HS-27A (cell line): ENCODE data around the gene AXIN1.
"Not testable (repeated sequence)": the region's sequence is repeated elsewhere in the genome, so short reads cannot be mapped to it uniquely, and the experiment has no call there.

Source experiments
- DNase-seq: peaks from one replicate; pipeline ENCODE4 v3.0.0-alpha.2; 2012; ENCODE audit warnings: low read depth, missing footprints

Gene AXIN1

DNA sequence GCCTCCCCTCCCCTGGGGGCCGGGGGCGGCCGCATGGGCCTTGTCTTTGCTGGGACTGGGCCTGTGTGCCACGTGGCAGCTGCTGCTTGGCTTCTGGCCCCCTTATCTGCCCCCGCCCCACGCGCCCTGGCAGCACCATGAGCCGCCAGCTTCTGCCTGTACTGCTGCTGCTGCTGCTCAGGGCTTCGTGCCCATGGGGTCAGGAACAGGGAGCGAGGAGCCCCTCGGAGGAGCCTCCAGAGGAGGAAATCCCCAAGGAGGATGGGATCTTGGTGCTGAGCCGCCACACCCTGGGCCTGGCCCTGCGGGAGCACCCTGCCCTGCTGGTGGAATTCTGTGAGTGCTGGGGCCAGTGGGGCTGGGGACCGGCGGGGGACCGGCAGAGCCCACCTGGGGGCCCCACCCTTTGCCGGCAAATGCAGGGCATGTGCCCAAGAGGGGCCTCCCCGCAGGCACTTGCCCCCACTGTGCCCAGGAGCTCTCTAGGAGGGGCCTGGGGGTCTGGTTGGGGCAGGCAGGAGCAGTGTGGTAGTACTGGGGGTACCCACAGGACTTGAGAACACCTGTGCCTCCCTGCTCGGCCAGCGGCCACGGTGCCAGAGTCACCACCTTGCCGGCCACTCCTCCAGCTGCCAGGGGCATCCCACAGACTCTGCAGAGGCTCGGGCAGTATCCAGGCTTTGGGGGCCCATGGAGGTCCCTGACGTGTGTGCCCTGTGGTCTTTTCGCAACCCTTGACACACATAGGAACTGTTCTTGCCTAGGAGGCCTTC, 69.3 kb downstream of the AXIN1 start, which contains the start of gene PDIA2:
PDIA2 (plus strand) TSS at position 132 of the 773 bp plus-strand sequence; CDS start at position 138, 6 bp downstream.
- DNase-seq, result no peak

DNA sequence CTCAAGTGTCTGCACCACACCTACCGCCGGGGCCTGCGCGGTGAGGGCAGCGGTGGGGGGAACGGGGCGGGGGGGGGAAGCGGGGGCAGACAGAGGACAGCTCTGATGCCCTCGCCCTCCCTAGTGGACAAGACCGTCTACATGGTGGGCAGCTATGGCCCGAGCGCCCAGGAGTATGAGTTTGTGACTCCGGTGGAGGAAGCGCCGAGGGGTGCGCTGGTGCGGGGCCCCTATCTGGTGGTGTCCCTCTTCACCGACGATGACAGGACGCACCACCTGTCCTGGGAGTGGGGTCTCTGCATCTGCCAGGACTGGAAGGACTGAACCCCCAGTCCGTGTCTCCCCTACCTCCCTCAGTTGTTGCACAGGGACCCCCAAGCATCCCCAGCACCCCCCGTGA, 70.0 kb downstream of the AXIN1 start:
- no peak for DNase-seq

GRCh38 chr16:281660-282255, 70.8 kb downstream of the AXIN1 start:
- no peak for DNase-seq

DNA sequence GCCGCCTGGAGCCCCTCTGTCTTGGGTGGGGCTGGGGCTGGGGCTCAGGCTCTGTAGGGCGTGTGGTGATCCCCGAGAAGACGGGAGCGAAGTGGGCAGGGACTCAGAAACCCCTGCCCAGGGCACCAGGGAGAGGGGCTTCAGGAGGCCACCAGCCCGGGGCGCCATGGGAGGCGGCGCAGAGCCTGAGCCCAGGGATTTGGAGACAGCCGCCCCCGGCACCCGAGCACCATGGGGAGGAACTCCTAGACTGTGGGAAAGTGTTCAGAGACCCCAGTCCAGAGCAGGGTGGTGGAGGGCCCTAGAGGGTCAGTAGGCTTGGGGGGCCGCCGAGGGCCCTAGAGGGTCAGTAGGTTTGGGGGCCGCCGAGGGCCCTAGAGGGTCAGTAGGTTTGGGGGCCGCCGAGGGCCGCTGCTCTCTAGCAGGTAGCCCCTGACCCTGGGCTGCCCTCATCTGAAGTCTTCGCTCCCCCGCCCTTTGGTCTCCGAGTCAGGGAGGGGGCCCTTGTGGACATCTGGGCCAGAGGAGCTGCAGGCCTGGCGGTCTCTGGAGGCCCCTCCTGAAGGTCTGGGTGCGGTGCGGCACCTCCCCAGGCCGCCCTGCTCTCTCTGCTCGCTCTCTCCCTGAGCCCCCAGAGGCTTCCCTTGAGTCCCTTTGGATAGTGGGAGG, 71.4 kb downstream of the AXIN1 start:
- no peak for DNase-seq

DNA sequence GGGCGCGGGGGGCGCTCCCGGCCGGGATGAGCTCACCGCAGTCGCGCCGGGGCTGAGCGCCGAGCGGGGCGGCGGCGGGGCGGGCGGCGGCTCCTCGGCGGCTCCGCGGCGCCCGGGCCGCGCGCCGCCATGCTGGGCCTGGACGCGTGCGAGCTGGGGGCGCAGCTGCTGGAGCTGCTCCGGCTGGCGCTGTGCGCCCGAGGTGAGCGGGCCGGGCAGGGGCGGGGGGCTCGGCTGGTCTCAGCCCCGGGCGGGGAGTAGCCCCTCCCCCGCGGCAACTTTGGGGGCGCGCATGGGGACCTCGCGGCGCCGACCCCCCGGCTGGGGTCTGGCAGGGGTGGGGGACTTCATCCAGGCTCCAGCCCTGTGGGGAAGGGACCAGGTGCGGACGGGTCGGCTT, 72.0 kb downstream of the AXIN1 start, which contains the start of gene ARHGDIG:
ARHGDIG (plus strand) TSS at position 40 of the 400 bp plus-strand sequence; CDS start at position 130, 90 bp downstream.
- DNase-seq, result no peak

DNA sequence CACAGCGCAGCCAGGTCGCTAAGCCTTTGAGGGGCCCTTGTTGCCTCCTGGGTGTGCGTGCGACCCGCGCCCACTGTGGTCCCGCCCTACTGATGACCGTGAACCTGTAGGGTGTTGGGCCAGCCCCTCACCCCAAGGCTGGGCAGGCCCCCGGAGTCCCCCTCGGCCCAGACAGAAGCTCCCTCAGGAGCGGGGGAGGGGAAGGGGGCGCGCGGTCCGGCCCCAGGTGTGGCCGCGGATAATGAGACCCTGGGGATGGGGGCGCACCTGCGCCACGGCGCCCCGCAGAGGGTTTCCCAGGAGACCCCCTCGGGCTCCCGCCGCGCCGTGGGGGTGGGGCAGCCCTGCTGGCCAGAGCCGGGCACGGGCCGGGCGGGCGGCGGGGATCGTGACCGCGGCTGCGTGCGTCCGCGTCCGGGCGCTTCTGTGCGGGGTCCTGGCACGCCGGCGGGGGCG, 72.5 kb downstream of the AXIN1 start:
- no peak for DNase-seq

GRCh38 chr16:279531-279930, 73.0 kb downstream of the AXIN1 start:
- DNase-seq, result no peak

GRCh38 chr16:278863-279366, 73.6 kb downstream of the AXIN1 start:
- no peak for DNase-seq

DNA sequence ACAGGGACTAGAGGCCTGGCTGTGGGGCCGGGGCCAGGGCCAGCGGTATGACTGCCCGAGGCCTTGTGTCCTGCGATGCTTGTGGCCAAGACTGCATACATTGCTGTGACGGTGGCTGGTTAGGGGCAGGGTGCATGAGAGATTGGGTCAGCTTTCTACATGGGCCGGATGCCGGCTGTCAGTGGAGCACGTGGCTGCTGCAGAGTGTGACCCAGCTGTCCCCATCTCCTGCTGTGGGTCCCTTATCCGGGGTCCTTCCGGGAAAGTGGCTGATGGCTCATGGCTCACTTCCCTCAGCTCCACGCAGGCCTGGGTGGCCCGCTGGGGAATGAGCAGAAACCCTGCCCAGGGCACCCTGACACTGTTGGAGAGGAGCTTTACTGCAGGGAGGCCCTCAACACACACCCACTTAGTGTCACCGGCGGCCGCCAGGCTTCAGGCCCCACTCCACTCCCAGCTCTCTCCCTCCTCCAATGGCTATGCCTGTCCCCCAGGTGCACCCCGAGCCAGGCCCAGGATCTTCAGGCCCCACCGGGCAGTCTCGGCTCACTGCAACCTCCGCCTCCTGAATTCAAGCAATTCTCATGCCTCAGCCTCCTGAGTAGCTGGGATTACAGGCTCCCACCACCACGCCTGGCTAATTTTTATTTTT, 76.0 kb downstream of the AXIN1 start:
- DNase-seq, result no peak

GRCh38 chr16:275786-276232, 76.7 kb downstream of the AXIN1 start, which contains the start of gene RGS11:
RGS11 (minus strand) TSS chr16:275944; CDS start chr16:275911, 33 bp downstream.
- no peak for DNase-seq

- DNase-seq, result no peak
Measured at GRCh38 chr16:275041-275641, 77.4 kb downstream of the AXIN1 start.

- DNase-seq, result no peak
Measured at GRCh38 chr16:273547-274421, 78.7 kb downstream of the AXIN1 start.

- no peak for DNase-seq
Measured at GRCh38 chr16:272633-273546, 79.6 kb downstream of the AXIN1 start.

GRCh38 chr16:270381-271255, 81.9 kb downstream of the AXIN1 start:
- no peak for DNase-seq

DNA sequence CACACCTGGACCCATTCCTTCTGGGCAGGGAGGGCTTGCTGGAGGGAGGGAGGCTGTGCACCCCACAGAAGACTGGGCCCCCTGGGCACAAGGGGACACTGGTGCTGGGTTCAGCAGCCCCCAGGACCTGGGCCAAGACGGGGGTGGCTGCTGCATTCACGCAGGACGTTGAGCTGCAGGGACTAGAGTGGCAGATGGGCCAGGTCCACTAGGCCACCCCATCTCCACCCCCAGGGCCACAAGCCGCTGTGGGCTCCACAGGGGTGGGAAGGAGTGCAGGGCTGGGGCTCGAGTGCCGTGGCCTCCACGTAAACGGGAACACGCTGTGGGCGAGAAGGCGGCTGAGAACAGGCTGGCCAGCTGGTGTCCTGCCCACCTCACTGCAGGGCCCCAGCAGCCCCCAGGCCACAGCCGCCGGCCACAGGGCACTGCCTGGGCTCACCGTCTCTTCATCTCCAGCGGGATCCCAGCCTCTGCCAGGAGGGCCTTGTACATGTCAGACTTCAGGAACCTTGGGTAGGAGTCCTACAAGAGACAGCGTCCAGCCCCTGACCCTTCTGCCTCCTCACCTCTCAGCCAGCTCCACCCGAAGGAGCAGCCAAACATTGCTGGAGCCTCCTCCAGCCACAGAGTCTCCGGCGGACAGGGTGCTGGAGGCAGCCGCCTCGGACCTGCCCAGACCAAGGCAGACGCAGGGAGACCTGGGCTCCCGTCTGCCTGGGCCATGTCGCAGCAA, 83.3 kb downstream of the AXIN1 start:
- no peak for DNase-seq

- no peak for DNase-seq
Measured at GRCh38 chr16:268141-269053, 84.1 kb downstream of the AXIN1 start.

GRCh38 chr16:267562-267961, 85.0 kb downstream of the AXIN1 start:
- DNase-seq, result not testable (repeated sequence)
